H54 (cell line): ENCODE measurements around the gene TMEM239.
"Not testable (repeated sequence)": the region's sequence is repeated elsewhere in the genome, so short reads cannot be mapped to it uniquely, and the experiment has no call there.

ENCODE experiments used
- DNase-seq: peaks from one replicate; pipeline ENCODE4 v3.0.0; 2011; ENCODE audit warnings: low spot score, mixed read lengths; ENCODE audit not compliant: insufficient read length
- FAIRE-seq: peaks from 3 replicates; lab custom pipeline; 2011; peaks lifted over from hg19 to GRCh38; lab: Jason Lieb, UNC
- POLR2A ChIP-seq: IDR thresholded peaks from 2 replicates; pipeline ENCODE4 v1.6.1; 2011; ENCODE audit warnings: low read depth, mild to moderate bottlenecking, low read length

Gene TMEM239

GRCh38 chr20:2816030-2816582 lies at the start of gene TMEM239:
TSS of gene TMEM239 (plus strand) at chr20:2816364. CDS start at chr20:2816555, 191 bp downstream.
- FAIRE-seq (no peak), DNase-seq (no peak)
- no peak for TF ChIP-seq POLR2A

- no peak for FAIRE-seq
These were observed 48.2 kb upstream of the TMEM239 start for GRCh38 chr20:2767768-2768631.

GRCh38 chr20:2768632-2769015 lies 47.5 kb upstream of the TMEM239 start:
- FAIRE-seq = no peak
- no peak for TF ChIP-seq POLR2A

More at GRCh38 chr20:2767768-2768631, 48.2 kb upstream of the TMEM239 start:
- TF ChIP-seq POLR2A = no peak
- no peak for DNase-seq

GRCh38 chr20:2770091-2770490 lies 46.1 kb upstream of the TMEM239 start:
- not testable (repeated sequence) for DNase-seq, FAIRE-seq

More at GRCh38 chr20:2768632-2769015, 47.5 kb upstream of the TMEM239 start:
- DNase-seq = no peak

GRCh38 chr20:2771631-2772080 lies 44.5 kb upstream of the TMEM239 start:
- no peak for DNase-seq
- no peak for FAIRE-seq

GRCh38 chr20:2773812-2774211 lies 42.4 kb upstream of the TMEM239 start:
- TF ChIP-seq POLR2A = no peak
- FAIRE-seq = no peak
- no peak for DNase-seq

More at GRCh38 chr20:2771631-2772080, 44.5 kb upstream of the TMEM239 start:
- TF ChIP-seq POLR2A = no peak

- TF ChIP-seq POLR2A = no peak
- no peak for DNase-seq
- no peak for FAIRE-seq
These were observed 41.0 kb upstream of the TMEM239 start for GRCh38 chr20:2775139-2775538.

GRCh38 chr20:2778602-2779321 lies 37.4 kb upstream of the TMEM239 start:
- no peak for DNase-seq
- FAIRE-seq = no peak
- no peak for TF ChIP-seq POLR2A

GRCh38 chr20:2780948-2781347 lies 35.2 kb upstream of the TMEM239 start:
- FAIRE-seq (no peak), DNase-seq (no peak)
- TF ChIP-seq POLR2A = no peak

GRCh38 chr20:2783908-2784566 lies 32.1 kb upstream of the TMEM239 start:
- no peak for TF ChIP-seq POLR2A
- DNase-seq (no peak), FAIRE-seq (no peak)

GRCh38 chr20:2793471-2793870 lies 22.7 kb upstream of the TMEM239 start:
- no peak for TF ChIP-seq POLR2A
- FAIRE-seq (no peak), DNase-seq (no peak)

- DNase-seq (no peak), FAIRE-seq (no peak)
- no peak for TF ChIP-seq POLR2A
These were observed 21.9 kb upstream of the TMEM239 start for GRCh38 chr20:2794202-2794748.

GRCh38 chr20:2794866-2795447 lies 21.2 kb upstream of the TMEM239 start:
- FAIRE-seq (no peak), DNase-seq (no peak)
- TF ChIP-seq POLR2A = no peak
